ENCODE data around the gene ATG3.

- TF ChIP-seq CTCF (conservative IDR thresholded peaks at IDR 0.05; ENCODE audit: low read length) (no peak), EZH2phosphoT487 (IDR thresholded peaks at IDR 0.05; ENCODE audit: borderline replicate concordance) (no peak)
Measured at GRCh38 chr3:112486811-112487505, 74.8 kb downstream of the ATG3 start.

All from Loucy (cell line).